DND-41 (cell line): Measurements from ENCODE around the gene MAPK14.
A peak's percentile ranks its signal among the peaks of the same experiment; 100 is the strongest.

ENCODE experiments used
- ATAC-seq: fragments of 200-7000 bp; cut with Tn5 transposase; 3 replicates; pipeline ENCODE4 v1.9.1; 2021; ENCODE audit warnings: low read depth; ENCODE audit not compliant: insufficient read depth
- DNase-seq: peaks from one replicate; pipeline ENCODE4 v3.0.0-alpha.2; 2020
- H2AFZ ChIP-seq: 2 replicates; pipeline ENCODE4 v1.6.0; 2012; ENCODE audit warnings: low read depth, low read length
- H3K27ac ChIP-seq: 2 replicates; pipeline ENCODE4 v1.5.1; 2012; ENCODE audit warnings: low read length, inconsistent platforms
- H3K27me3 ChIP-seq: fragments of 200-600 bp; sonication (generic); 2 replicates; pipeline ENCODE4 v1.6.0; 2012; ENCODE audit warnings: low read length, mild to moderate bottlenecking, inconsistent platforms; ENCODE audit not compliant: insufficient read depth, poor library complexity
- H3K36me3 ChIP-seq: 2 replicates; pipeline ENCODE4 v1.5.1; 2012; ENCODE audit warnings: low read length, inconsistent platforms; ENCODE audit not compliant: insufficient read depth
- H3K4me1 ChIP-seq: 2 replicates; pipeline ENCODE4 v1.5.1; 2012; ENCODE audit warnings: mild to moderate bottlenecking, low read length; ENCODE audit not compliant: insufficient read depth
- H3K4me2 ChIP-seq: 2 replicates; pipeline ENCODE4 v1.6.0; 2012; ENCODE audit warnings: mild to moderate bottlenecking, moderate library complexity, low read length, inconsistent platforms; ENCODE audit not compliant: insufficient read depth
- H3K4me3 ChIP-seq, 2 experiments: fragments of 200-600 bp in 1 of 2; shearing (Covaris generic) in 1 of 2; 2 replicates each; pipeline ENCODE4 v1.5.1; 2012 to 2016; ENCODE audit warnings: inconsistent platforms in 2 of 2, low read length in 2 of 2, mild to moderate bottlenecking in 2 of 2, low read depth in 1 of 2, moderate library complexity in 1 of 2
- H3K79me2 ChIP-seq: 2 replicates; pipeline ENCODE4 v1.6.0; 2012; ENCODE audit warnings: low read length, inconsistent platforms; ENCODE audit not compliant: insufficient read depth
- H3K9ac ChIP-seq: 2 replicates; pipeline ENCODE4 v1.6.0; 2012; ENCODE audit warnings: low read depth, mild to moderate bottlenecking, inconsistent platforms, low read length, moderate library complexity
- H3K9me3 ChIP-seq: 2 replicates; pipeline ENCODE4 v1.5.1; 2012; ENCODE audit warnings: low read length, moderate library complexity, mild to moderate bottlenecking, inconsistent platforms; ENCODE audit not compliant: insufficient read depth, severe bottlenecking
- H4K20me1 ChIP-seq: 2 replicates; pipeline ENCODE4 v1.6.0; 2012; ENCODE audit warnings: low read length; ENCODE audit not compliant: insufficient read depth
- CTCF ChIP-seq: IDR thresholded peaks from 2 replicates; pipeline ENCODE4 v1.5.1; 2012; ENCODE audit warnings: borderline replicate concordance, low read length, moderate library complexity, mild to moderate bottlenecking; ENCODE audit not compliant: poor library complexity, severe bottlenecking; ENCODE audit errors: extremely low read depth
- EZH2 ChIP-seq: IDR thresholded peaks from 3 replicates; pipeline ENCODE4 v1.6.1; 2012; ENCODE audit warnings: borderline replicate concordance, low read depth, mild to moderate bottlenecking, moderate library complexity, low read length, inconsistent platforms; ENCODE audit not compliant: severe bottlenecking

MAPK14 gene

GRCh38 chr6:36149476-36149875 lies 121.9 kb downstream of the MAPK14 start:
- no peak overlapping the region for H3K4me2 ChIP-seq
- H3K4me1 ChIP-seq: peaks cover 7% of the 10 kb centered on the region
- no peak for ATAC-seq
- no peak overlapping the region for H2AFZ ChIP-seq
- H3K79me2 ChIP-seq: no peaks in the 10 kb centered on the region
- no peaks in the 10 kb centered on the region for H3K36me3 ChIP-seq
- TF ChIP-seq CTCF (no peak), EZH2 (no peak)
- no peaks in the 10 kb centered on the region for H3K9me3 ChIP-seq
- no peak overlapping the region for H3K4me3 ChIP-seq
- no peaks in the 10 kb centered on the region for H4K20me1 ChIP-seq
- no peak overlapping the region for H3K9ac ChIP-seq
- no peak for DNase-seq
- H3K27me3 ChIP-seq: no peaks in the 10 kb centered on the region
- no peak overlapping the region for H3K27ac ChIP-seq

GRCh38 chr6:36150283-36150682 lies 122.7 kb downstream of the MAPK14 start:
- Histone ChIP-seq H3K27me3 (no peaks in the 10 kb centered on the region), H2AFZ (peak overlapping the region; percentile 32; the same call in 1 of the 2 replicates), H4K20me1 (no peaks in the 10 kb centered on the region), H3K9ac (no peak overlapping the region), H3K4me3 (no peak overlapping the region), H3K9me3 (no peaks in the 10 kb centered on the region), H3K79me2 (no peaks in the 10 kb centered on the region), H3K4me2 (no peak overlapping the region), H3K4me1 (peaks cover 7% of the 10 kb centered on the region), H3K27ac (no peak overlapping the region), H3K36me3 (no peaks in the 10 kb centered on the region)
- DNase-seq: no peak
- ATAC-seq: no peak
- no peak for TF ChIP-seq EZH2
- TF ChIP-seq CTCF: no peak

GRCh38 chr6:36154286-36154685 lies 126.7 kb downstream of the MAPK14 start:
- no peak for DNase-seq
- no peaks in the 10 kb centered on the region for H3K36me3 ChIP-seq

More at GRCh38 chr6:36154286-36154685, 126.7 kb downstream of the MAPK14 start:
- no peak overlapping the region for H3K9ac ChIP-seq
- peaks cover 7% of the 10 kb centered on the region for H3K4me1 ChIP-seq
- no peak for ATAC-seq
- no peak overlapping the region for H3K4me3 ChIP-seq
- H2AFZ ChIP-seq: no peak overlapping the region
- no peaks in the 10 kb centered on the region for H3K79me2 ChIP-seq
- H3K4me2 ChIP-seq: no peak overlapping the region
- H4K20me1 ChIP-seq: no peaks in the 10 kb centered on the region
- H3K27ac ChIP-seq: no peak overlapping the region
- no peaks in the 10 kb centered on the region for H3K27me3 ChIP-seq
- no peaks in the 10 kb centered on the region for H3K9me3 ChIP-seq
- no peak for TF ChIP-seq EZH2
- TF ChIP-seq CTCF: no peak
